PC-9 (cell line): ENCODE measurements around the gene BPI. TPM values are rescaled to one million over a fixed set of nuclear protein-coding genes. Genes with fewer than 3 reads are reported as not detected.
"Not testable (repeated sequence)": the region's sequence is repeated elsewhere in the genome, so short reads cannot be mapped to it uniquely, and the experiment has no call there.

Source experiments
- BruUV-seq: library from RNA; stranded (reverse); fragments of 400-500 nt; replicated peaks from 2 replicates; lab custom pipeline; 2021; lab: Mats Ljungman, UMichigan
- CTCF ChIA-PET: fragments of 300-600 bp; sonication (Branson Sonifier 250); formaldehyde crosslinking; loops from one replicate; lab custom pipeline; 2022; ENCODE audit warnings: antibody characterized with exemption; lab: Charles Lee
- POLR2A ChIA-PET: fragments of 300-600 bp; sonication (Branson Sonifier 250); formaldehyde crosslinking; loops from one replicate; lab custom pipeline; 2022; ENCODE audit warnings: antibody characterized with exemption; ENCODE audit not compliant: unreplicated experiment; lab: Charles Lee
- DNase-seq, 2 experiments: peaks; one replicate each; pipeline versions ENCODE4 v3.0.0 to v3.0.0-alpha.2; 2015 to 2022; ENCODE audit warnings: mixed read lengths in 1 of 2
- H2AFZ ChIP-seq: fragments of 200-600 bp; sonication (generic); 2 replicates; pipeline ENCODE4 v1.8.1; 2017; ENCODE audit warnings: antibody characterized with exemption
- H3F3A ChIP-seq: fragments of 200-600 bp; sonication (generic); 2 replicates; pipeline ENCODE4 v1.8.1; 2017; ENCODE audit warnings: antibody characterized with exemption, mild to moderate bottlenecking, low read depth; ENCODE audit not compliant: insufficient read depth
- H3K27ac ChIP-seq: fragments of 200-600 bp; sonication (generic); 2 replicates; pipeline ENCODE4 v1.6.1; 2016; ENCODE audit warnings: mixed run types
- H3K27me3 ChIP-seq: fragments of 200-600 bp; sonication (generic); 2 replicates; pipeline ENCODE4 v1.6.1; 2016; ENCODE audit warnings: low read depth, mixed run types; ENCODE audit not compliant: insufficient read depth
- H3K36me3 ChIP-seq: fragments of 200-600 bp; sonication (generic); 2 replicates; pipeline ENCODE4 v1.6.1; 2016; ENCODE audit warnings: low read depth, mixed run types
- H3K4me1 ChIP-seq: fragments of 200-600 bp; sonication (generic); replicated peaks from 2 replicates; pipeline ENCODE4 v1.6.1; 2016; ENCODE audit warnings: mixed run types; ENCODE audit not compliant: insufficient read depth
- H3K4me2 ChIP-seq: fragments of 200-600 bp; sonication (generic); 2 replicates; pipeline ENCODE4 v1.6.1; 2017; ENCODE audit warnings: mixed run types
- H3K4me3 ChIP-seq: fragments of 200-600 bp; sonication (generic); 2 replicates; pipeline ENCODE4 v1.6.1; 2016; ENCODE audit warnings: mixed run types
- H3K79me2 ChIP-seq: fragments of 200-600 bp; sonication (generic); 2 replicates; pipeline ENCODE4 v1.6.1; 2017; ENCODE audit warnings: low read depth, mixed run types
- H3K9me2 ChIP-seq: fragments of 200-600 bp; sonication (generic); 2 replicates; pipeline ENCODE4 v1.8.1; 2017; ENCODE audit warnings: mild to moderate bottlenecking; ENCODE audit not compliant: insufficient read depth
- H3K9me3 ChIP-seq: fragments of 200-600 bp; sonication (generic); 2 replicates; pipeline ENCODE4 v1.8.1; 2016; ENCODE audit warnings: low read depth; ENCODE audit not compliant: insufficient read depth
- H4K20me1 ChIP-seq: fragments of 200-600 bp; sonication (generic); 2 replicates; pipeline ENCODE4 v1.8.1; 2017; ENCODE audit not compliant: insufficient read depth
- CTCF ChIP-seq: fragments of 200-600 bp; sonication (generic); conservative IDR thresholded peaks from 2 replicates; pipeline ENCODE4 v1.6.1; 2017; ENCODE audit warnings: mixed run types, antibody characterized with exemption, mild to moderate bottlenecking, moderate library complexity
- EZH2 ChIP-seq: fragments of 200-600 bp; sonication (generic); IDR thresholded peaks from 2 replicates; pipeline ENCODE4 v1.8.0; 2017; ENCODE audit warnings: antibody characterized with exemption, low read depth
- intact Hi-C: fragments of 100-400 bp; cut with micrococcal nuclease; formaldehyde crosslinking; loops from one replicate; pipeline ENCODE4 v1.10.0; 2022; ENCODE audit not compliant: unreplicated experiment
- total RNA-seq: library from RNA; stranded (reverse); gene quantifications from 2 replicates; pipeline ENCODE4 v1.2.3, GENCODE V29; 2021

Gene BPI
- total RNA-seq, 1 experiment from 2014 or later = not detected

- BruUV-seq = no TSS peak
- no peak for TF ChIP-seq EZH2
- TF ChIP-seq CTCF = no peak
- Histone ChIP-seq H2AFZ (no peak overlapping the region), H3K27me3 (no peaks in the 10 kb centered on the region), H3K79me2 (no peaks in the 10 kb centered on the region), H3K9me2 (no peaks in the 10 kb centered on the region), H3K9me3 (0 out of 2 replicates have a peak, but pooled peaks cover 7% of the 10 kb centered on the region), H3F3A (peaks cover 10% of the 10 kb centered on the region; the same call in 1 of the 2 replicates), H3K4me1 (peaks cover 16% of the 10 kb centered on the region), H4K20me1 (no peaks in the 10 kb centered on the region), H3K4me3 (no peak overlapping the region), H3K36me3 (no peaks in the 10 kb centered on the region), H3K4me2 (no peak overlapping the region), H3K27ac (no peak overlapping the region)
- CTCF ChIA-PET = no interaction called here
- intact Hi-C loops = no loop called here
- POLR2A ChIA-PET = no interaction called here
- DNase-seq = no peak
These were observed 25.8 kb upstream of the BPI start for GRCh38 chr20:38278131-38278530.

GRCh38 chr20:38278763-38279162 is 25.2 kb upstream of the BPI start:
- ChIA-PET POLR2A (no interaction called here), CTCF (no interaction called here)

GRCh38 chr20:38281176-38281915 is 22.6 kb upstream of the BPI start:
- POLR2A ChIA-PET, BruUV-seq, H3K4me2 ChIP-seq, H3K27ac ChIP-seq, intact Hi-C loops, H2AFZ ChIP-seq, H3K36me3 ChIP-seq, DNase-seq, H3K4me1 ChIP-seq, H3K4me3 ChIP-seq, H3K9me3 ChIP-seq, H3F3A ChIP-seq, H3K79me2 ChIP-seq, CTCF ChIA-PET, H4K20me1 ChIP-seq, H3K9me2 ChIP-seq, H3K27me3 ChIP-seq: not testable (repeated sequence)

More at GRCh38 chr20:38278763-38279162, 25.2 kb upstream of the BPI start:
- H3K79me2 ChIP-seq = no peaks in the 10 kb centered on the region
- TF ChIP-seq CTCF (no peak), EZH2 (no peak)
- H3K36me3 ChIP-seq = no peaks in the 10 kb centered on the region
- H3K4me1 ChIP-seq = peaks cover 16% of the 10 kb centered on the region
- no peak for DNase-seq
- no peaks in the 10 kb centered on the region for H4K20me1 ChIP-seq
- H3K4me3 ChIP-seq = no peak overlapping the region
- no peak overlapping the region for H3K4me2 ChIP-seq
- H3K9me3 ChIP-seq = 0 out of 2 replicates have a peak, but pooled peaks cover 7% of the 10 kb centered on the region
- H3F3A ChIP-seq = peaks cover 10% of the 10 kb centered on the region; the same call in 1 of the 2 replicates
- intact Hi-C loops = no loop called here
- H3K27me3 ChIP-seq = no peaks in the 10 kb centered on the region
- no peak overlapping the region for H3K27ac ChIP-seq
- no peaks in the 10 kb centered on the region for H3K9me2 ChIP-seq
- H2AFZ ChIP-seq = no peak overlapping the region
- BruUV-seq = no TSS peak
